HG02870 (cell line): ENCODE results near the gene CYTH4.
"Not testable (repeated sequence)": the region's sequence is repeated elsewhere in the genome, so short reads cannot be mapped to it uniquely, and the experiment has no call there.

Experiments used
- ATAC-seq: cut with Tn5 transposase; IDR thresholded peaks from one replicate; pipeline ENCODE4 v1.9.1; 2021; ENCODE audit warnings: mild to moderate bottlenecking, moderate library complexity; ENCODE audit not compliant: unreplicated experiment

The CYTH4 gene

DNA sequence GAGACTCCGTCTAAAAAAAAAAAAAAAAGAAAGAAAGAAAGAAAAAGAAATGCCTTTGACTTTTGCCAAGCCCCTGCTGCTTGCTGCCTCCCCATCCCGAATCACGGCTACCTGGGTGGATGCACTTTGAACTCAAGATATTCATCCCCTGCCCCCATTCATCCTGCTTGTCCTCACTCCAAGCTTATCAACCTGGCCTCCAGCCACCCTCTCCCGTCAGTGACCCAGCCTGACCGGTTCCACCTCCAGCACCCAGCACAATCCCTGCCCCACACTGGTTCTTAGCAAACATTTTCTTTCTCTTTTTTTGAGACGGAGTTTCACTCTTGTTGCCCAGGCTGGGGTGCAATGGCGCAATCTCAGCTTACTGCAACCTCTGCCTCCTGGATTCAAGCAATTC, 44.4 kb downstream of the CYTH4 start:
- ATAC-seq = no peak

GRCh38 chr22:37328017-37328416, 45.7 kb downstream of the CYTH4 start:
- ATAC-seq = no peak

GRCh38 chr22:37328538-37329237, 46.4 kb downstream of the CYTH4 start:
- ATAC-seq = not testable (repeated sequence)

GRCh38 chr22:37329238-37330140, 47.2 kb downstream of the CYTH4 start:
- ATAC-seq = no peak

DNA sequence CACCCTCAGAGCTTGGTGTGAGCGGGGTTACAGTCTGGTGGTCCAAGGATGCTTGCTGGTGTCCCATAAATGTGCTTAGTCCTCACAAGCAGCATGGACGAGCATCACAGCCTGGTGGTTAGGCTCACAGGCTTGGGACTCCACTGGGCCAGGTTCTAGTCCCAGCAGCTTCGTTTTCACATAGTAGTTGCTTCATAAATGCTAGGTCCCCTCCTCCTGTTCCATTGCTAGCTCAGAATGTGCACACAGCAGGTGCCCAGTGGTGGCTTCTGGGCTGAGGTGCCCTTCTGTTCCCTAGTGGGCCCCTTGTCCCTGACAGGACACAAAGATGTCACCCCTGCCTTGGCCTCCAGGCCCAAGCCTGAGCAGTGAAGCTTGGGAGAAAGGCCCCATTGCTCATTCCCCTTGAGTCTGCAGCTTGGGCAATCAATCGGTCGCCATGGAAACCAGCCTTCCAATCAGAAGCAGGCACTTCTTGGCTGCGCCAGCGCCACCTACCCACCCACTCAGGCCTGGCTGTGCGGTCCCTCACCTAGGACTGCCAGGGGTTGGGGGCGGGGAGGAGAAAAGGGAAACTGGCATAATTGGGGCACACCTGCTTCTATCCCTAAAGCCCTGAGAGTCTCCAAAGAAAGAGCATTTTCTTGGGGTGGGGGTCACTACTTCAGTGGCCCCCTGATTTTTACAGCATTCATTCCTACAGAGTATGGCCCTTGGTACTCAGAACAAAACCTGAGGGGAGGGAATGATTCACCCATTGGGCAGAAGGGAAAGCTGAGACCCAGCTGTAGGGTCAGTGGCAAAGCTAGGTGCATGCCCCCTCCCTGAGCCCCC, 48.1 kb downstream of the CYTH4 start:
- ATAC-seq = no peak

GRCh38 chr22:37331034-37331428, 48.7 kb downstream of the CYTH4 start:
- no peak for ATAC-seq

DNA sequence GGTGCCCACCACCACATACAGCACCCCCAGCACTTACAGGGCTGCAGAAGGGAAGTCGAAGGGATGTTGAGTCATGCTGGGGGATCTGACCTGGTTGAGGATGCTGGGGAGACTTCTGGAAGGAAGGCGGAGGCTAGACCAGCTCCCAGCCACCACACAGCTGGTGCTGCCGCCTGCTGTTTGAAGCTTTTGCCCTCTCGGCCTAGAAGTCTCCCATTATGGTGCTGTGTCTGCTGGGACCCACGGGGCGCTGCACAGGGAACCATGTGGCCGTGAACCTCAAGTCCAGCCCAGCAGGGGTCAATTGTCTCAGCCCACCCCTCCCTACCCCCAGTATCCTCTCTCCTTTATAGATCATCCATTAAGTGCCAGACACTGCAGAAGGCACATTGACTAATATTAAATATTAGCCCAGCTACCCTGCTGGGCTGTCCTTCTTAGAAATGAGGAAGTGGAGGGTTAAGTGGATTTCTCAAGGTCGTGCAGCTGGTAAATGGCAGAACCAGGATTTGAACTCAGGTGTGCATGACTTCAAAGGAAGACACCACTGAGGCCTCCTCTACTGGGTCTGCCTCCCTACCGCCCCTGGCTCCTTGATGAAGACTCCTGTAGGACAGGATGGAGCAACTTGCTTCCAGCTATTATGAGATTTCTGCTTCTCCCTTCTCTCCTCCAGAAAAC, 49.7 kb downstream of the CYTH4 start:
- ATAC-seq = no peak

- ATAC-seq = no peak
These were observed 51.6 kb downstream of the CYTH4 start for GRCh38 chr22:37333724-37334460.

DNA sequence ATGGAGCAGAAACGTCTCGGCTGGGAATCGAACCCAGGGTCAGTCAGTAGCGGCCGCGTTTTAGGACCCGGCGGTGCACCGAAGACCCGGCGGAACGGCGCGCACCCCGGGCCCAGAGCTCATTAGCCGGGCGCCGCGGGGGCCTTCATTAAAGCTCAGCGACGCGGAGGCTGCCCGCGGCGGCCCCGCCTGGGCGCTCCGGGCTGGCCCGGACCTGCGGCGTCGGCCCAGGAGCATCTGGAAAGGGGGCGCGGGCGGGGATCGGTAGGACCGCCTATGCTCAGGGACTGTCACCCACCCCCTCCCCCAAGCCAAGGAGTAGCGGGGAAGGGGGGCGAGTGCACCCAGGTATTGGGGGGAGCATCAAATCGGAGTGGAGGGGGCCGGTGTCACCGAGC, 52.2 kb downstream of the CYTH4 start:
- no peak for ATAC-seq

DNA sequence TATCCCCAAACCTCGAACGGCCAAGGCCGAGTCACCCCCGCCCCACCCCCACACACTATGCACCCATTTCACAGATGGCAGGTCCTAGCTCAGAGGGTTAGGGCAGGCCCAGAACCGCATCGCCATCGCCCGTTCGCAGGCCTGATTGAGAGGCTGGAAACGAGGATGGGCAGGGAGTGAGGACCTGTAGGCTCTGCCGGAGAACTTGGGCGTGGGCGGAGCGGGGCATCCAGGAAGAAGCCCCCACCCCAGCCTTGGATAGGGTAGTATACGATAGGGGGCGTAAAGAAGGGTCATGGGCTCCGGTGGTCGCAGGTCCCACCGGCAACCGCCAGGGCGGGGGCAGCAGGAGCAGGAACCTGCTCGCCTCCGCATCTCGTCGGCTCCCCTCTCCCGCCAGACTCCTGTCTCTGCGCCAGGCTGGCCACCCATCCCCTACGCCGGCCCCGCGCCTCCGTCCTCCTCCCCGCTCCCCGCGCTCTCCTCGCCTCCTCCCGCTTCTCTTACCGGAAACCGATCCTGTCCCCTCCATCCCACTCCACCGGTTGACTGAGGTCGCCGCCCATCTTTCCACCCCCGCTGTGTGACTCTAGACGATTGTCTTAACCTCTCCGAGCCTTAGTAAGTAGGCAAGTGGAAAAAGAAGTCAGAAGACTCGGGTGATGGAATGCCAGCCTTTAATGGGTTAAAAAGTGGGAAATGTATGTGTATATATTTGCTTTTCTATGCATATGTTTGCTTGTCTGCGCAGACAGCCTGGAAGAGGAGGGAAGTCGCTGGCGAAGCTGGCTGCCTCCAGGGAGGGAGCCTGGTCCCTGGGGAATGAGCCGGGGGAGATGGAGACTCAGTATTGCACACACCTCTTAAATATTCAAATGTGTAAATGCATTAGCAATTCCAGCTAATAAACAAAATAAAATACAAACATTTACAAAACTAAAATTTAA, 52.8 kb downstream of the CYTH4 start:
- no peak for ATAC-seq

DNA sequence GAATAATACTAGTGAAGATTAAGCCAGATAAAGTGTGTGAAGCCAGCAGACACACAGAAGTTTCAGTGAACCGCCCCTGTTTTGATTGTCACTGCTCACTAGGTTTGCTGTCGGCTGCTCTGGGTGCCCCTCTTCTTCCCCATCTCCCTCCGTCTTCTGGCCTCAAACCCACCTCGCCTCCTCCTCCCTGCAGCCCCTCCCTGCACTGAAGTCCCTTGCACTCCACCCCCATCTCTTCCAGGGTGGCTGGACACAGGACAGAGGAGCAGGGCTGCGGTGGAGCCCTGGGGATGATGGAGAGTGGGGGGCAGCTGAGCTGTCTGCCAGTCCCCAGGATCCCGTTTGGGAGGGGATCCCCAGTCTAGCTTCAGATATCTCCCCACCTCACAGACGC, 53.5 kb downstream of the CYTH4 start:
- ATAC-seq = no peak

DNA sequence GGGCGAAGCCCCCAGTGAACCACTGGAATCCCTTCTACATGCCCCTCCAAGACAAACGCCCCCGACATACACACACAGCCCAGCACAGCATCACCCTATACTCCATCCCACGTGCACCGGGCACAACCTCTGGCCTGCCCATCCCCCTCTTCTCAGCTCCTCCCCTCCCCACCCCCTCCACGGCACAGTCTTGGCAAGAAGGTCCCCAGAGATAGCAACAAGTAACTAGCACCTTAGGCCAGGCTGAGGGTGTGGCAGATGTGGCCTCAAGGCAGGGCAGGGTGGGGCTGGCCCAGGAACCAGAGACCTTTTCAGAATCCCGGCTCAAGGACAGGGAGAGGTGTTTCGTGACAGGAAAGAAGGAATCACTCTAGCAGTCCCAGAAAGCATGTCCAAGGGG, 54.3 kb downstream of the CYTH4 start:
- no peak for ATAC-seq

GRCh38 chr22:37337204-37337943, 55.1 kb downstream of the CYTH4 start:
- ATAC-seq = no peak

DNA sequence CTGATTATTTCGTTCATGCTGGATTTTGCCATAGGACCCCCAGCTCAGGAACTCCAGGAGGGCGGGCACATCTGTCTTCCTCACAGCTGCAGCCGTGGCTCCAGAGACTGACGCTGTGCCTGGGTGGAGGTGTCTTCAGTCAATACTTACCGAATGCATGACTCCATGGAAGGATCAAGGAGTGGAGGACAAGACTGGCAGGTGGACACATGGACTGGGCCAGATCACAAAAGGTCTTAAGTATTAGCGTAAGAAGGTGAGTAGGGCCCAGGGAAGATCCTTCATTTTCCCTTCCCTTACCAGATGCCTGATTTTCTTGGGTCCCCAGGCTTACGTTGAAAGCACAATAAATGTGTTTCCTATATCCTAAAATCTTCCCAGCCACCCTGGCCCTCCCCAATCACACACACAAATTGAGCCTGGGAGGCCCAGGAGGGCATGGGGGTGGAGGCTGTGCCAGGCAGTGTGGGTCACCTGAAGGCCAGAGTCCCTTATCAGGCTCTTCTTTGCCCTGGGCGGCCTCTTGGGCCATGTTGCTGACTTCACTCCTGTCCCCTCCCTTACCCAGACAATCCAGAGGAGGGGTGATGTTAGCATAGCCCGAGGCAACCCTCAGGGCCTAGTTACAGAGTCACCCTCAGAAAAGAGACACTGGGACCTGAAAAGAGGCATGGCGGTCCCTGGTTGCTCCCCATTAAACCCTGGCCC, 56.4 kb downstream of the CYTH4 start:
- no peak for ATAC-seq

GRCh38 chr22:37340331-37341262, 58.3 kb downstream of the CYTH4 start:
- no peak for ATAC-seq

- ATAC-seq = no peak
These were observed 59.8 kb downstream of the CYTH4 start for GRCh38 chr22:37342065-37342464.

DNA sequence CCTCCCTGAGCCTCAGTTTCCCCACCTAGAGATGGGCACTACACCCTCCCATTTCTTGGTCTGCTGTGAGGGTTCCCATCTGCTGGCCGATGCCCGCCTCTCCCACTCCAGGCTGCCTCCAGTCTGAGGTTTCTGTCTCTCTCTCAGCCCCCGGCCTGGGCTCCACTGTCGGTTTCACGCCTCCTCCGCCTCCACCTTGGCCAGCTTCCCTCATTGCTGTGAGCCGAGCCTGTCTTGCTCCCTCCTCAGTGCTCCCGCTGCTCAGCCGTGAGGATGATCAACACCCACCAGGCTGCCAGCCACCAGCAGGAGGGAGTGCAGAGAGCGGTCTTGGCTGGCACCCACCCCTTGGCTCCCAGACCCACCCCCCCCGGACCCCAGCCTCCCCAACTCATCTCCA, 61.0 kb downstream of the CYTH4 start:
- no peak for ATAC-seq
